Cerebellar cortex (tissue), 1 donor: ENCODE results near the gene SLC35B2.

Experiments
- DNase-seq: peaks from one replicate; pipeline ENCODE4 v3.0.0-alpha.2; 2015; ENCODE audit warnings: low spot score

Gene SLC35B2

GRCh38 chr6:44285552-44286284 lies 28.4 kb upstream of the SLC35B2 start:
- no peak for DNase-seq

- DNase-seq = peak; percentile 69
These were observed 27.5 kb upstream of the SLC35B2 start for GRCh38 chr6:44284867-44285266.

GRCh38 chr6:44284121-44284520 lies 26.8 kb upstream of the SLC35B2 start:
- peak; percentile 99 for DNase-seq

GRCh38 chr6:44278774-44279697 lies 21.7 kb upstream of the SLC35B2 start:
- DNase-seq = no peak

GRCh38 chr6:44278315-44278714 lies 21.0 kb upstream of the SLC35B2 start:
- DNase-seq = peak; percentile 95

- no peak for DNase-seq
These were observed 20.4 kb upstream of the SLC35B2 start for GRCh38 chr6:44277763-44278162.

GRCh38 chr6:44276667-44277640 lies 19.6 kb upstream of the SLC35B2 start:
- DNase-seq = peak; percentile 91

GRCh38 chr6:44275749-44276648 lies 18.7 kb upstream of the SLC35B2 start:
- DNase-seq = no peak

GRCh38 chr6:44275271-44275748 lies 18.0 kb upstream of the SLC35B2 start:
- DNase-seq = no peak

GRCh38 chr6:44273617-44274016 lies 16.3 kb upstream of the SLC35B2 start:
- DNase-seq = no peak

- DNase-seq = peak; percentile 72
These were observed 15.8 kb upstream of the SLC35B2 start for GRCh38 chr6:44272999-44273566.

GRCh38 chr6:44272529-44272928 lies 15.2 kb upstream of the SLC35B2 start:
- DNase-seq = no peak

- peak; percentile 75 for DNase-seq
These were observed 14.6 kb upstream of the SLC35B2 start for GRCh38 chr6:44271914-44272313.

- no peak for DNase-seq
These were observed 14.0 kb upstream of the SLC35B2 start for GRCh38 chr6:44271406-44271723.

GRCh38 chr6:44270526-44271405 lies 13.4 kb upstream of the SLC35B2 start:
- no peak for DNase-seq

GRCh38 chr6:44269921-44270525 lies 12.7 kb upstream of the SLC35B2 start, which contains the start of gene TMEM151B:
TMEM151B (plus strand) TSS chr6:44270450; CDS start chr6:44270743, 293 bp downstream.
- peak; percentile 85 for DNase-seq

GRCh38 chr6:44269178-44269920 lies 12.0 kb upstream of the SLC35B2 start:
- no peak for DNase-seq

- DNase-seq = peak; percentile 82
These were observed 10.8 kb upstream of the SLC35B2 start for GRCh38 chr6:44268095-44268628.
